NCI-H460 (cell line): ENCODE data around the gene ODF4. TPM values are rescaled to one million over a fixed set of nuclear protein-coding genes. Genes with fewer than 3 reads are reported as not detected.
"Not testable (repeated sequence)": the region's sequence is repeated elsewhere in the genome, so short reads cannot be mapped to it uniquely, and the experiment has no call there.

ENCODE experiments used
- DNase-seq: peaks from one replicate; pipeline ENCODE4 v3.0.0-alpha.2; 2016; ENCODE audit warnings: low read depth; ENCODE audit errors: extremely low read depth
- total RNA-seq: library from RNA; depleted of rRNA; stranded (reverse); fragments of >200 nt; shearing (Covaris generic); gene quantifications from 2 replicates; pipeline ENCODE4 v1.2.3, GENCODE V29; 2014

ODF4 gene
- total RNA-seq, 1 experiment from 2014 or later = not detected

DNA sequence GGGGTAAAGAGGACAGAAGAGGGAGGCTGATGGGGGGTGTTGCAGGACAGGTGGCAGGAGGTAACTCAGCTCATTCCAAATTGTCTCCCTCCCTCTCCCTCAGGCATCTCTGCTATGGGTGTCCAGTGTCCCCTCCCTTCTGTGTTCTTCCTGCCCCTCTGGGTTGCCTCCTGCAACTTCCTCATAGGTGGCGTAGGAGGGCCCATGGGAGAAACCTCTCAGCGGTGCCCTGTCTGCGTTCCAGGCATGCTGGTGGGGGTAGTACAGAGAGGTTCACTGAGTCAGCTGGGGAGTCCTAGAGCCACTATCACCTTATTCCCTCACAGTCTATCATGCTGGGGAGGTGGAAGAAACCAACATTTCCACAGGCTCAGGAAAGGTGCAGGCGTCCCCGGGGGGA is 14.7 kb upstream of the ODF4 start:
- no peak for DNase-seq

DNA sequence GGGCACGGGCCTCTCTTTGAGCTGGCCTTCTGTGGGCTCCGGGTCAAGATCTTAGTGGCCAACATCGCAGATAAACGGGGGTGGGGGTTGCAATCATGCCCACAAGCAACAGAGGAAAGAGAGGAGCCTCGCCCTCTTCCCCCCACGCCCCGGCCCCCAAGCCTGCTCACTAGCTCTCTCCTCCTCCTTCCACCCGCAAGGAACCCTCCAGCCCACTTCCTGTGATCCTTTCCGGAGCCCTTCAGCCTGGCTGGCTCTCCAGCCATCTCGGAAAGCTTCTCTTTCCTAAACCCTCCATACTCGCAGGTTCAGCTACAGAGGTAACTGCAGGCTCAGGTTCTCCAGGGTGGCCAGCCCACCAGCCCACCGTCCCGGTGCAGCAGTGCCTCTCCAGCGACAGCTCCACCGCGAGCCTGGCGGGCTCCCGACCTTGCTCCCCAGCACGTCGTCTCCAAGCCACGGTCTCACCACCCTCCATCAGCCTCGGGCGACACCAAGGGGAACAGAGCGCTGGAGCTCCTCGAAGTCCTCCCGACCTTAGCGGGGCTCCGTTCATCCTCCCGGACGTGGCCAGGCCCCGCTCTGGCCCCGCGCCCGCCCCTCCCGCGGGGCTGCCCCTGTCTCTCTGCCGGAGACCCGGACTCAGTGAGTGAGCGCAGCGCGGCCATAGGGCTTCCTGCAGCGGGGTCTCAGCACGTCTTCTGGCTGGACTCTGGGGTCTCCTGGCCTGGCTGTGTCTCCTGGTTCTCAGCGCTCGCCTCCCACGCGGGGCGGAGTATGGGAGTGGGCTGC is 12.9 kb upstream of the ODF4 start:
- DNase-seq = no peak

DNA sequence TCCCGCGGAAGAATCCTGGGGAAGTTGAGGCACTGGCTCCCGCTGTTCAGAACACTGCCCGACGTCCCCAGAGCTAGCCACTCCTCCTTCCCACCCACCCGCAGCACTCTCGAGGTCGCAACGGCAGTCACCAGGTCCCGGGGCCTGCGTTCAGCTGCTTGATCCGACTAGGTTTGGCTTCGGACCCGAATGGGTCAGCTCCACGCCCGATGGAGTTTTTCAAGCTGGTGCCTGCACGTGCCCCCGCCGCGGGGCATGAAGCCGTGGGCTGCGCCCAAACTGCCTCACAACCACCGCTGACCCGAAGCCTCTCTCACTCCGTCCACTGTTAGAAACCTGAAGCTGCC is 12.4 kb upstream of the ODF4 start:
- no peak for DNase-seq

DNA sequence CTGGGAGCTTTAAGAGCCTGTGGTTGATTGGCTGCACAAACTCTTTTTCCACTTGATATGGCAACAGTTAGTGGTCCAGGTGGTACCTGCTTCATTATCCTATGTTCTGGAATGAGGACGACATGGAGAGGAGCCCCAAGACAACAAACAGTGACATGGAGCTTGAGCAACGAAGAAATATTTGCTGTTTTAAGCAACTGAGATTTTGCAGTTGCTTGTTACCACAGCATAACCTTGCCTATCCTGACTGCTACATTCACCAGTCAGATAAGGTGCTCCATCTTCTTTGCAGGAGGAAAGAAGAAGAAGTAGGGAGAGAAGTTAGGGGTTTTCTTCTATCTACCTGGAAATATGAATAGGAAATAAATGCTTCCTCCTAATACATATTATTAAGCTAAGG is 7.5 kb upstream of the ODF4 start:
- no peak for DNase-seq

DNA sequence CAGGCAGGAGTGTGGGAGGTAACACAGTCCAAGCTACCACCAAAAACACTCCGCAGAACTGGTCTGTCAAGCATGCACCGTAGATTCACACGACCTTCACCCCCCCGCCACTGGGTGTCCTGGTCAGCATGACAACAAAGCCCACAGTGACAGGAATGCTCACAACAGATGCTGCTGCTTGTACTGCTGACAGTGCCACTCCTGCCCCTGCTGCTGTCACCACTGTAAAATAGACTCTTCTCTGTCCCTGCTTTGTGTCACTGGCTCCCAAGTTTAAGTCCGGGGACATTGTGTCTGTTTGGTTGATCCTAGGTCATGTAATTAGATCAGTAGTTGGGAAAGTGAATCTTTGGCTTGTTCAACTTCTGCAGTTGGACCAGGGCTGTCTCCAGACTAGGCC is 7.0 kb upstream of the ODF4 start:
- DNase-seq = no peak

DNA sequence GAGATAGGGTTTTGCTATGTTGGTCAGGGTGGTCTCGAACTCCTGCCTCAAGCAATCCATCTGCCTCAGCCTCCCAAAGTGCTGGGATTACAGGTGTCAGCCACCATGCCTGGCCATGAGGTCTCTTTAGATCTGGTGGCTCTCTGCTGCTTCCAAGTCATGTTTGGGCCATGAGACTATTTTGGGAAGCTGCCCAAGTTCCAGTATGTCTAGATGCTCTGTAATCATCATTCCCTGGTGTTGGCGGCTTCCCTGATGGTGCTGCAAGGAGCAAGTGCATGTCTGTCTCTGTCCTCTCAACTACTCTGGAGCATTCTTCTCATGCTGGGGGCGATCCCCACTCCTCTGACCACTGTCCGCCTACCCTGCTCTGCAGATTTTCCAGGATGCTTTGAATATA is 6.4 kb upstream of the ODF4 start:
- DNase-seq = no peak

DNA sequence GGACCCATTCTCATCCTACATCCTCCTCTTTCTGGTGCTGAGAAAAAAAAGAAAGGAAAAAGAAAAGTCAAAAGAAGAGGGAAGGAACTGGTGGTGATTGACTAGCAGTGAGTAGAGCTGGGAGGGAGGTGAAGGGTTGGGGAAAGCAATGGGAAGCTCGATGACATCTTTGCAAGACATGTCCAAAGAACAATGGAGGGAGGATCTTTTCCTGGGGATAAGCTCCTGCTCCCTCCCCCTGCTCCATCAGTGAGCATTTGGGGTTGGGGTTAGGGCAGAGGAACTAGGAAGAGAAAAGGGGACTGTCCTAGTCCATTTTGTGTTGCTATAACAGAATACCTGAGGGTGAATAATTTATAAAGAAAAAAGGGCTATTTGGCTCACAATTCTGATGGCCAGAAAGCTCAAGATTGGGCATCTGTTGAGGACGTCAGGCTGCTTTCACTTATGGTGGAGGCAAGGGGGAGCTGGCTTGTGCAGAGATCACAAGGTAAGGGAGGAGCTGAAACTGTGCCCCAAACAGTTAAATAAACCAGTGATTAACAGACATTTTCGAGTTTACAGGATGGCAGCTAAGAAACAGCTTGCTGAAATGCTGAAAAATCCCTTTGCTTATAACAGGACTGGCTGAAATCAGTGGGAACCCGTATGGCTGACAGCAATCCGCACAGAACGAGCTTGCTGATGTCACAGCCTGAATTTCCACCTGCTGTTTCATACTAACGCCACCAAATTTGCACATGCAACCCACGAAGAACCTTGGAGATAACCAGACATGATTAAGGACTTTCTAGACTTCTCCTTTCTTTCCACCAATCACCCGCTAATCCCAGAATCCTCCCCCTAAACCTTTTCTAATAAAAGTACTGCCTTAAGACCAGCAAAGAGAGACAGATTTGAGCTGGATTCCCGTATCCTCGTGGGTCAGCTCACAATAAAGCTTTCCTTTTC is 1.6 kb upstream of the ODF4 start:
- no peak for DNase-seq

DNA sequence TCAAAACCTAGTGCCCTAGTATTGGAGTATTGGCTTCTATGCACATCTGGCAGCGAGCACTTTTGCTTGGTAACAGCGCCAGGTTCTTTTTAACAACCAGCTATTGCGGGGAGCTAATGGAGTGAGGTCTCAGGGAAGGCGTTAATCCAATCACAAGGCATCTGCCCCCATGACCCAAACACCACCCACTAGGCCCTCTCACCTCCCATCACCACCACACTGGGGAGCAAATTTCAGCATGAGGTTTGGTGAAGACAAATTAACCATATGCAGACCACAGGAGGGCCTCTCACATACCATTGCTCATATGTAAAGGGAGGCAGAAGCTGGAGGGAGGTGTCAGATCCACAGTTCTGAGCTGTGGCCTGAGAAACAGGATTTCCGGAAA is 893 bp upstream of the ODF4 start:
- DNase-seq = no peak

DNA sequence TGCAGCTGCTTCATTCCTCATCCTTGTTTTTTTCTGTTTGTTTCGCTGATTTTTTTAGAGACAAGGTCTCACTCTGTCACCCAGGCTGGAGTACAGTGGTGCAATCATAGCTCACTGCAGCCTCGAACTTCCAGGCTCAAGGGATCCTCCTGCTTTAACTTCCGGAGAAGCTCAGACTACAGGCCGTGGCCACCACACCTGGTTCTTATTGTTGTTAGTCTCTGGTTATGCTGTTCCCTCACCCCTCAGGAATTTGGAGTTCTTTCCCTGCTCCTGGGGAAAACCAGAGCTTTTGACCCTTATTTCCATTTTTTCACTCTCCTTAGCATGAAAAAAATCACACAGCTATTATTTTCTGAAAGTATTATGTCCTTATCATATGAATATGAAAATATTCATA is 1.8 kb downstream of the ODF4 start:
- no peak for DNase-seq

DNA sequence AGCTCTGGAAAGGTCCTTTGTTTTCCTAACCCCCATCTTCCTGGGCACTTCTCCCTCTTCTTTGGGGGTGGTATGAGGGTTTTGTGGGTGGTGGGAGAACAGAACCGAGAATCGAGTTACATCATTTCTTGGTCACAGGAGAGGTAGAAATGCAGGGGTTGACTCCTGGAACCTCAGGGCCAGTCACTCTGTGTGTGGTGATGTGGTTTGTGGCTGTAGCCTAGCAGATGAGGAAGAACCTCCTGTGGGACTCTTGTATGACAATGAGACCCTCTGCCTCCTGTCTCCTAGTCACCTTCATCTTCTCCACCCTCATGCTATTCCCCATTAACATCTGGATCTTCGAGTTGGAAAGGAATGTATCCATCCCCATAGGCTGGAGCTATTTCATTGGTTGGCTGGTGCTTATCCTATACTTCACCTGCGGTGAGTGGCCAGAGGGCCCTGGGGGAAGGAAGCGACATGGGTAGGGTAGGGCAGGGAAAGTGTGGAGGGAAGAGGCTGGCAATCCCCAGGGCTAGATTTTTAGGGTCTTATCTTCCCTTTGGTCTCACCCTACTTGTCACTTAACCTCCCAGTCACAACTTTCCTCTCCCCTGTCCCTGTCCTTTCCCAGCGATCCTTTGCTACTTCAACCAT is 5.5 kb downstream of the ODF4 start:
- no peak for DNase-seq

DNA sequence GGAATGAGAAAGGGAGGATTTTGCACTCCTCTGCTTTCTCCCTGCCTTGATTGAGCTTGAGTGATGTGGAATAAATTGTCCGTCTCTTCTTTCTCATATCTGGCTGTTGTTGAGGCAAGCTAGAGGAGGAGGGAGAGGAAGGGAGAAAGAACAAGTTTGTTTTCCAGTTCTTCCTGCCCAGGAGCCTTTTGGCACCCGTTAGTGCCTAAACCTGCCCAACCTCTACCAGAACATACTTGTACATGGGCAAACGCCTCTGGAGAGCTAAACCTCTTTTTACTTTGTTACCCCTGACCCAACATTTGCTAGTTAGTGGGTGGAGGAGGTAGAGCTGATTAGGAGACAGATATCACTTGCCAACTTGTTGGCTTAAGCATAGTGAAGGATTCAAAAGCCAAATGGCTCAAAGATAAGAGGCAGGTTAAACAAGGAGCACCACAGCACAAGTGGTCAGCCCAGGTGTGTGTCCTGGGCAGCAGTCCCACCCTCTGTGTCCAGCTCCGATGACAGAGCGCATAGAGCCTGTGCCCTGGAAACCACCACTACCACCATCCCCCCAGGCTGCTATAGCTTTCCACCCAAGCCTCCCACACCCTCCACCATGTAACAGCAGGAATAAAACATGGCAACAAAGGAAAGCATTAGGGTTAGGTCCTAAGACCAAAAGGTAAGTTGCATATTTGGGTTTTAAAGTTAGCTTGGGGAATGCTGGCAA is 6.5 kb downstream of the ODF4 start:
- DNase-seq = no peak

DNA sequence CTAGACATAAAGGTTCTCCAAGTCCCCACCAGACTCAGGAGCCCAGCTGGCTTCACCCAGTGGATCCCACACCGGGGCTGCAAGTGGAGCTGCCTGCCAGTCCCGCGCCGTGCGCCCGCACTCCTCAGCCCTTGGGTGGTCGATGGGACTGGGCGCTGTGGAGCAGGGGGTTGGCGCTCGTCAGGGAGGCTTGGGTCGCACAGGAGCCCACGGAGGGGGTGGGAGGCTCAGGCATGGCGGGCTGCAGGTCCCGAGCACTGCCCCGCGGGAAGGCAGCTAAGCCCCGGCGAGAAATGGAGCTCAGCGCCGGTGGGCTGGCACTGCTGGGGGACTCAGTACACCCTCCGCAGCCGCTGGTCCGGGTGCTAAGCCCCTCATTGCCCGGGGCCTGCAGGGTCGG is 7.4 kb downstream of the ODF4 start:
- not testable (repeated sequence) for DNase-seq

DNA sequence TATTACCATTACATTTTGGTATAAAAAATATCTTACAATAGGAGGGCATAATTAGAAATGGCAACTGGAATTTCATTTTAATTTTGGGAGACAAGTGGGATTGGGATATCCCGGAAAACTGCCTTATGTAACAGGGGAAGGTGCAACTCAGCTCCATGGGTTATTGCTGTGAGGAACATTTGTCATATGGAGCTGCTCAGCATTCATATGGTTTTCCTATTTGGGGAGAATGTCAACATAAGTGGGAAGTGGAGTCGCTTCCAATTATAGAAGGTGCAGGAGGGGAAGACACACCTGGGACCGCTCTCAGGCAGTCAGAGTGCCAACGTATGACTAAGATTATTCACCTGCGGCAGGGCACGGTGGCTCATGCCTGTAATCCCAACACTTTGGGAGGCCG is 10.7 kb downstream of the ODF4 start:
- DNase-seq = no peak

DNA sequence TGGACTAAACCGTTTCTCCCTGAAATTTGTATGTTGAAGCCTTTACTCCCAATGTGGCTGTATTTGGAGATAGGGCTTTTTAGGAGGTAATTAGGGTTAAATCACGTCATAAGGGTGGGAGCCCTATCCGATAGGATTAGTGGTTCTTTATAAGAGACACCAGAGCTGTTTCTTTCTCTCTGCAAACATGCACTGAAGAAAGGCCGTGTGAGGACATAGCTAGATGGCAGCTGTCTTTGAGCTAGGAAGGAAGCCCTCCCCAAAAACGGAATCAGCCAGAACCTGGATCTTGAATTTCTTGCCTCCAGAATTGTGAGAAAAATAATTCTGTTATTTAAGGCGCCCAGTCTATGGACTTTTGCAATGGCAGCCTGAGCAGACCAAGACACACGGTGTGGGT is 14.1 kb downstream of the ODF4 start:
- DNase-seq = no peak

DNA sequence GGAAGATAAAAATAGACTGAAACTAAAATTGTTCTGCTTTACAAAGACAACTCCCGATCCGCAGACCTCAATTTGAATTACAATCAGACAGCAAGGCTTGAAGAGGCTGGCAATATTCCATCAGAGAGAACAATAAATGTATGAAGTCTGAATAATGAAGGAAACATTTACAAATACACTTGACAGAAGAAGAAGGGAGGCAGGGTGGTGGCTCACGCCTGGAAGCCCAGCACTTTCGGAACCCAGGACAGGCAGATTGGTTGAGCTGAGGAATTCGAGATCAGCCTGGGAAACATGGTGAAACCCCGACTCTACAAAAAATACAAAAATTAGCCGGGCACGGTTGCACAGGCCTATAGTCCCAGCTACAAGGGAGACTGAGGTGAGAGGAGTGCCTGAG is 14.6 kb downstream of the ODF4 start:
- DNase-seq = no peak

DNA sequence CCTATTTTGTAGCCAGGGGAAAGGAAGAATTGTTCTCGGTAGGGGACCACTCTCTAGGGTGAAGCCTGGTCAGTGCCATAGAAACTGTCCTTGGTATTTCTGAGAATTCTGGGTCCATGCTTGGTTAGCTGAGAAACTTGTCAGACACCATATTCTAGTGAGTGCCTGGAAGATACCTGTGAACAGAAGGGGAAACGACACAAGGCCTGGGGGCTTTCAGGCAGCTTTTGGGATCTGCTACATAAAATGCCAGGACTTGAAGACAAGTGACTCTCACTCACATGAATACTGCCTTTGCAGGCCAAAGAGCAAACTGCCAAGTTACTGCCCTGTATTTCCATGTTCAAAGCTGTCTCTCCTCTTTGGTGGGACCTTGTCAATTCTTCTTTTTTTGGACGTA is 18.3 kb downstream of the ODF4 start:
- DNase-seq = no peak

DNA sequence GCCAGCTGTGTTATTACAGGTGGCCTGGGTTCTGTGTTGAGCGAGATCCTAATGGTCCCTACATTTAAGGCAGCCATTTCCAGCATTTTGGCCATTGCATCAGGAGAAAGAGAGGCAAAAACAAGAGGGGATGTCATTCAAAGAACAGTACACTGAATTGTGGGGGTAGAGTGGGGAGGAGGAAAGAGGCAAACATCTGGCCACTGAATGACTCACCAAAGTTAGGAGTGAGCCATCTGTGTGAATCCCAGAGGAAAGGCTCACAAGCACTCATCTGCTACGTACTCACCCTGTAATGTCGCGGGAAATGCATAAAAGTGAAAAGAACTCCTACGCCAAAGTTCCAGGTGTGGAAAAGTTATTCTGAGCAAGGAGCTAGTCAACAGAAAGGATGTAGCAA is 20.1 kb downstream of the ODF4 start:
- no peak for DNase-seq

DNA sequence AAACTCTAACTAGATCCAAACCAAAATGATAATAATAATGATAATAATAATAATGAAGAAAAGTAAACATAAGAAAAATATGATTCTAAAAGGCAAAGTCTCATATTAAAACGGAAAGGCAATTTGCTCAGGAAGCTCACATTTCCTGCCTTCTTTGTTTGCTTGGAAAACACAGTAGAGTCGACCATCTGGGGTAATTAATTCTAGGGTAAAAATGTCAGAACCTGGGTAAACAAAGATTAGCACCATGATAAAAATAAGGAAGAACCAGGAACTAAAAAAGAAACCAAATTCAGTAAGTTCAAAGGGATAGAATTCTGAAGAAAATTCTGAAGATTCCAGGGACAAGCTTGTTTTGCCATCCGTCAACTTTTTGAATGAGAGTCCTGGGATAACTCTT is 20.6 kb downstream of the ODF4 start:
- no peak for DNase-seq

DNA sequence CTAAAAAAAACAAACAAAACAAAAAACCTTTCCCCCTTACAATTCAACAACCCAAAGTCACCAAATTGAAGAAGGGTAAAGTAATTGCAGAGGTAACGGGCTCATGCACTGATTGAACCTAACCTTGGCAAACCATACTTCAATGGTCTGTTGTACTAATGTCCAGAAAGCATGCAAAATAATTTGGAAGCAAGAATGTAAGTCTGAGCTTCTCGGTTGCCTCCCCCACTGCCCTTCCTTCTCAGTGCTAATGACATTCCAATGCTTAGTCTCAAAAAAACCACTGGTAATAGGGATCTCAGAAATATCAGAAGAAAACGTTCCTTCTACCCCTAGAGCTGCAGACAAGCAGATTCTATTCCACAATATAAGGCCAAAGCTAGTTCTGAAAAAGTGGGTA is 21.1 kb downstream of the ODF4 start:
- no peak for DNase-seq

DNA sequence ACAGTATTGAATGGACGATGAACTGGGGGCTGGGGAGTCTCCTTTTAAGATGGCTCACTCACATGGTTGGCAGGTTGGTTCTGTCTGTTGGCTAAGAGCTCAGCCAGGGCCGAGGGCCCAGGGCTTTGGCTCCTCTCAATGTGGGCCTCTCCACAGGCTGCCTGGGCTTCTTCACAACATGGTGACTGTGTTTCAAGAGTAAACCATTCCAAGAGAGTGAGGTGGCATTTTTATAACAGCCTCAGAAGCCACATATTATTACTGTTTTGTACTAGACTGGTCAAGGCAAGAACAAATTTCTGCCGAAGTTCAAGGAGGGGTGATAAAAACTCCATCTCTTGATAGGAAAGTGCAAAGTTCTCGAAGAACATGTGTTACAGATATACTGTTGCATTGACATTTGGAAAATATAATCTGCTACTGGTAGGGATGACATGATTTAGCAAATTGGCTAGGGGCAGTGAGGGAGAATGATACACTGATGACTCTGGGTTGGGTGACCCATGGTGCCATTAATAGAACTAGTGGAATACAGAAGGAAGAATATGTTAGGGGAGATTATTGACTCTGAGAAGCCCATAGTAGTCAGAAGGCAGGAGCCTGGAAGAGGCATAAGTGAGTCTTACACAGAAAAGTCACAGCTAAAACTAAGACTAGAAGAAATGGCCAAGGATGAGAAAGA is 23.2 kb downstream of the ODF4 start:
- no peak for DNase-seq
